ENCODE data around the gene CBX4. TPM values are rescaled to one million over a fixed set of nuclear protein-coding genes. Genes with fewer than 3 reads are reported as not detected.

CBX4 gene
- total and polyA plus RNA-seq, 2 of the 13 experiments (the other 11 are each of a cell fraction or from before 2014, with no cell fraction given), result 25.8 to 50.8 TPM

- TF ChIP-seq ZNF180 (CRISPR knock-in tag; IDR thresholded peaks at IDR 0.05; ENCODE audit: borderline replicate concordance, low read depth) (no peak), SP2 (CRISPR knock-in tag; IDR thresholded peaks at IDR 0.05) (no peak), GMEB1 (CRISPR knock-in tag; IDR thresholded peaks at IDR 0.05; ENCODE audit: borderline replicate concordance) (no peak), HNF1A (IDR thresholded peaks at IDR 0.05; ENCODE audit: low read depth) (no peak), HNF1A (CRISPR knock-in tag; IDR thresholded peaks at IDR 0.05; ENCODE audit: borderline replicate concordance) (no peak), HDAC2 (CRISPR knock-in tag; IDR thresholded peaks at IDR 0.05) (peak; percentile 55; the same call in 1 of the 2 replicates), DNMT1 (CRISPR knock-in tag; IDR thresholded peaks at IDR 0.05) (no peak), RBM39 (IDR thresholded peaks at IDR 0.05; ENCODE audit: low read depth, low read length, poor library complexity, severe bottlenecking) (no peak), NFIB (CRISPR knock-in tag; IDR thresholded peaks at IDR 0.05; ENCODE audit: borderline replicate concordance) (no peak), ZNF75D (CRISPR knock-in tag; IDR thresholded peaks at IDR 0.05; ENCODE audit: borderline replicate concordance) (no peak), SKIL (CRISPR knock-in tag; IDR thresholded peaks at IDR 0.05; ENCODE audit: borderline replicate concordance) (no peak), ZNF775 (CRISPR knock-in tag; IDR thresholded peaks at IDR 0.05; ENCODE audit: borderline replicate concordance) (no peak), ZNF34 (CRISPR knock-in tag; IDR thresholded peaks at IDR 0.05; ENCODE audit: borderline replicate concordance) (no peak)
- TF ChIP-seq, protein P1, sequence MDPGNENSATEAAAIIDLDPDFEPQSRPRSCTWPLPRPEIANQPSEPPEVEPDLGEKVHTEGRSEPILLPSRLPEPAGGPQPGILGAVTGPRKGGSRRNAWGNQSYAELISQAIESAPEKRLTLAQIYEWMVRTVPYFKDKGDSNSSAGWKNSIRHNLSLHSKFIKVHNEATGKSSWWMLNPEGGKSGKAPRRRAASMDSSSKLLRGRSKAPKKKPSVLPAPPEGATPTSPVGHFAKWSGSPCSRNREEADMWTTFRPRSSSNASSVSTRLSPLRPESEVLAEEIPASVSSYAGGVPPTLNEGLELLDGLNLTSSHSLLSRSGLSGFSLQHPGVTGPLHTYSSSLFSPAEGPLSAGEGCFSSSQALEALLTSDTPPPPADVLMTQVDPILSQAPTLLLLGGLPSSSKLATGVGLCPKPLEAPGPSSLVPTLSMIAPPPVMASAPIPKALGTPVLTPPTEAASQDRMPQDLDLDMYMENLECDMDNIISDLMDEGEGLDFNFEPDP (CRISPR knock-in tag; conservative IDR thresholded peaks at IDR 0.05), result no peak
Observed at GRCh38 chr17:79818026-79818758, 21.0 kb downstream of the CBX4 start (continued).
